ENCODE results near the gene SIRPD.
"Not testable (repeated sequence)": the region's sequence is repeated elsewhere in the genome, so short reads cannot be mapped to it uniquely, and the experiment has no call there.

Gene SIRPD

DNA sequence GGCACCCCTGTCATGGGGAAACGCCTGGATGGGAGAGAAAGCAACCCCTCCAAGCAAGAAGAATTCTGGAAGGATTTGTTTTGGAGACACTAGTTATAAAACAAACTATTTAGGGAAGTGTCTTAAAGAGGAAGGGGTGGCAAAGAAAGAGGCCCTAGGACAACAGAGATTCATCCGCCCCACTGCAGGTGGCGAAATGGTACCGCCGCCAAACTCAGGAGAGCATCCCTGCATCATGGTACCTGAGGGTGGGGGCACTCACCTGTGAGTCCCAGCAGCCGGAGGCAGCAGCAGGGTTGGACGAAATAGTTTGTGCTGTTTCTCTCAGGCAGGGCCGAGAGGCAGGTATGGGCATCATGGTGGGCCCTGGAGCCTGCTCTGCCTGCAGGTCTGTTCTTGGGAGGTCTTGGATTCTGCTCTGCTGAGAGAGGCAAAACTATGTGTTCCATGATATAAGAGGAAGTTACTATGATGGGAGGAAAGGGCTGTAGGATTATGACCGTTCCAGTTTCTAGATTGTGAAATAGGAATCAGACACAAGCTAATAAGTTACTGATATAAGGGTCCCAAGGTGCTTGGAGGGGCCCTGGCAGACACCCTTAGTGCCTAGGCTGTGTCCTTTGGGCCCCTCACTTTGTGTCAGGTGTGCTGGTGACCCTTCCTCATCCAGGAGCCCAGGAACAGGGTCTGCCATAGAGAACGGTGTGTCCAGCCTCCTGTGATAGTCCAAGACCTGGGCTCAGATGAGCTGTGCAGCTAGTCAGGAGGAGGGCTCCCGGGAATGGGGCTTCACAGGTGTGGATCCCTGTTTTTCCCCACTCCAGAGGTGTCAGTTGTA lies 20.4 kb downstream of the SIRPD start:
- DNase-seq: no peak

DNA sequence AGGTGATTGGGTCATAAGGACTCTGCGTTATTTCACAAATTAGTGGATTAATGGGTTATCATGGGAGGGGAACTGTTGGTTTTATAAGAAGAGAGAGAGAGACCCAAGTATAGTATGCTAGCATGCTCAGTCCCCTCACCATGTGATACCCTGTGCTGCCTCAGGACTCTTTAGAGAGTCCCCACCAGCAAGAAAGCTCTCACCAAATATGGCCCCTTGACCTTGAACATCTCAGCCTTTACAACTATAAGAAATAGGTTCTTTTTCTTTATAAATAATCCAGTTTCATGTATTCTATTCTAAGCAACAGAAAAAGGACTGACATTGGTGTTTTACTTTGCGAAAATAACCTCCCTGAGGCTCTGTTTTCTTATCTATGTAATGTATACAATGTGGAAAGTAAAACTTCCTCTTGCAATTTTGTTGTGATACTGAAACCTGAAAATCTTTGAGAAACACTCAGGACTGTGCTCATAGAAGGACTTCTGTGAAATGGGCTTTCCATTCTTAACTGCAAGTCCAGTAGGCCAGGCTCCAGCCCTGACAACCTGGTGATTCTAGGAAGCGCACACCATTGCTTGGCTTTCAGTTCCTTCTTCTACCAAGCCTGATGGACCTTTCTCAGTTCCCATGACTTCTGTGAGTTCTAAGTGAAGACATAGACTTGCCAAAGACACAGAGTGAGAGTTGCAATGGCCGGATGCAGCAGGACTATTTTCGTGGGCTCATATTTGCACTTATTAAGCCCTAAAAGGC lies 21.9 kb downstream of the SIRPD start:
- no peak for DNase-seq

DNA sequence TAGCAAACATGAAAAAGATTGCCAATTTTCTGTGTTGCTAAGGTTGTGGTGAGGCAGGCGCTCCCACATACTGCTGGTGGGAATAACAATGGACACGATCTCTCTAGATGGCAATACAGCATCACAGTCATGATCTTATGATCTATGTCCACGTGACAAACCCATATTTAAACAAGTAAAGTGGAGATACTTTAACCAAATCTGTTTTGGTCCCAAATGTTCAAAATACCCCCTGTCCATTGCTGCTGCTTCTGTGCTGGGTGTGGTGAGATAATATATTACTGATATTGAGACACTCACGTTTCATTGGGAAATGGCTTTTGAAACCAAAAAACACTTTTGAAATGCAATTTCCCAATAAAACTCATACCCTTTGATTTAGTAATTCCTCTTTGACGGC lies 23.0 kb downstream of the SIRPD start:
- no peak for DNase-seq

DNA sequence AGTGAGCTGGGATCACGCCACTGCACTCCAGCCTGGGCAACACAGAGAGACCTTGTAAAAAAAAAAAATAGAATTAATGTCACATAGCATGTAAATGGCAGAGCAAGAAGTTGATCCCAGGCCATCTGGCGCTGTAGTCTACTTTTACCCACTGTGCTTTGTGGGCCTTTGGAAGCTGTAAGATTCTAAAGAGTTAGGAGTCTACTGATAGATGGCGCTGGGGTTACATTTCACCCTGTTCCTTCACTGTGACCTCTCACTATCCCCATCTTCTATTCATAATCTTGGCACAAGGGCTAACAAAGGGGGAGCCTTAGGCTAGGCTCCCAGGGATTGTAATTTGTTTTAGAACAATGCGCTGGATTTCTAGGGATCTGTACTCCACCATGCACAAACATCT lies 24.4 kb downstream of the SIRPD start:
- DNase-seq: no peak

DNA sequence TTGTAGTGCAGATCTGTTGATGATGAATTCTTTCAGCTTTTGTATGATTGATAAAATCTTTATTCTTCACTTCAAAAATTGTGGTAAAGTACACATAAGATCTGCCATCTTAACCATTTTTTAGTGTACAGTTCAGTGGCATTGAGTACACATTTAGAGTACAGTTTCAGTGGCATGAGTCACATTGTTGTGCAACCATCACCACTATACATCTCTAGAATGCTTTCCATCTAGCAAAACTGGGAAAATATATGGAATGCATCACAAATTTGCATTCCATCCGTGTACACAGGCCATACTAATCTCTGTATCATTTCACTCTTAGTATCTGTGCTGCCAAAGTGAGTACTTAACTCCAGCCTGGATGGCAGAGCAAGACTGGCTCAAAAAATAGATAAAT lies 28.7 kb downstream of the SIRPD start:
- no peak for DNase-seq

DNA sequence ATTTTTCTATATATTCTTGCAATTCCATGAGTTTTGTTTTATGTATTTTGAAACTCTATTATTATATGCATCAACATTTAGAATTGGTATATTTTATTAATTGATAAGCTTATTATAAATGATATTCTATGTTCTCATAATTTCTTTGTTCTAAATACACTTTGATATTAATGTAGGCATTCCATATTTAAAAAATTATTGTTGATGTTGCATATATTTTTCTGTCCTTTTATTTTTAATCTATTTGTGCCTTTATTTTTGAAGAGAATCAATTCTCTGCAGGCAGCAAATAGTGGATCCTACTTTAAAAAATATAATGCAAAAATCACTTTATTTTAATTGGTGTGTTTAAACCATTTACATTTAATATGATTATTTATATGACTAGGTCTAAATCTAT lies 29.6 kb downstream of the SIRPD start:
- no peak for DNase-seq

DNA sequence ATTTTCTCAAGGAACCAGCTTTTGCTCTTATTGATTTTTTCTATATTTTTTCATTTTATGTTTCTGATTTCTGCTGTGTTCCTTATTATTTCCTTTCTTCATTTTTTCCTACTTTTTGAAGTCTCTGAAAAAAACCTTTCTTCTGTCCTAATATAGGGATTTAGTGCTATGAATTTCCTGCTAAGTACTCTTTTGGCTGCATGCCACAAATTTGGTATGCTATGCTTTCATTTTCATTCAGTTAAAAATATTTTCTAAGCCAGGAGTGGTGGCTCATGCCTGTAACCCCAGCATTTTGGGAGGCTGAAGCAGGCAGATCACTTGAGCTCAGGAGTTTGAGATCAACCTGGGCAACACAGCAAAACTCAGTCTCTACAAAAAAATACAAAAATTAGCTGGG lies 30.6 kb downstream of the SIRPD start:
- DNase-seq: peak; percentile 11

DNA sequence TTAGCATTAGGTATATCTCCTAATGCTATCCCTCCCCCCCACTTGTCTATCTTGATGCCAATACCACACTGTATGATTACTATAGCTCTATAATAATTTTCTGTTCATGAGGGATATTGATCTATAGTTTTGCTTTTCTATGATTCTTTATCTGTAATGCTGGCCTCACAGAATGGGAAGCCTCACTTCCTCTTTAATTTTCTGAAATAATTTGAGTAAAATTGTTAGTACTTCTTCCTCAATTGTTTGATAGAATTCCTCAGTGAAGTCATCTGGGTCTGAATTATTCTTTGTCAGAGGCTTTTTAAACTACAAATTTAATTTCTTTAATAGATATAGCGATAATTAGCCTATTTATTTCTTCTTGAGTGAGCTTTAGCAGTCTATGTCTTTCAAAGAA lies 31.2 kb downstream of the SIRPD start:
- DNase-seq: no peak

DNA sequence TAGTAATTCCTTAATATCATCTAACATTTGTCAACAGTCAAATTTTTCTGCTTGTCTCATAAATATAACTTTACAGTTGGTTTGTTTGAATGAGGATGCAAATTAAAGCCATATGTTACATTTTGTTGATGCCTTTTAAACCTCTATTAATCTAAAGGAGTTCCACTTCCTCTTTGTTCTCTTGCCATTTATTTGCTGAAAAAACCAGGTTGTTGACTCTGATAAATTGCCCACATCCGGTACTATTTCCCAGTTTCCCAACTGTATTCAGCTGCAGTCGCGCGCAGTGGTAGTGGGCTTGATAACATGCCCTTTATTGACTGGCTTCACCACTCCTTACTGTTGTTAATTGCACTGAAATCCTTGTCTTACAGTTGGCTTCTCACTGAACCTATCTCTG lies 33.5 kb downstream of the SIRPD start:
- DNase-seq: peak; percentile 68

DNA sequence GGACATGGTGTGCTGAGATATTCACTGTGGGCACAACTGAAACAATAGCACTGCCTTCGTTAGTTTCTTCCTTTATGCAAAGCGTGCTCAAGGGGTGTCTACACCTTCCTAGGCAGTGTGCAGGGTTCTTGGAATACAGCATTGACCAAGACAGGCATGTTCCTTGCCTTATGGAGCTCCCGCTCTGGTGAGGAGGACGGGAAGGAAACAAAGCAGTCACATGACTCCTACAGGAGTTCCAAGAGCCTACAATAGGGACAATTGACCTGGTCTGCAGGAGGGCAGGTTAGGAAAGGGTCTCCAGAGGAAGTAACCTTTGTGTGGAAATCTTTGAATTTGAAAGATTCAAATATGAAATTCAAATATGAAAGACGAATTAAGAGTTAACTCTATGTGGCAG lies 40.5 kb downstream of the SIRPD start:
- no peak for DNase-seq

DNA sequence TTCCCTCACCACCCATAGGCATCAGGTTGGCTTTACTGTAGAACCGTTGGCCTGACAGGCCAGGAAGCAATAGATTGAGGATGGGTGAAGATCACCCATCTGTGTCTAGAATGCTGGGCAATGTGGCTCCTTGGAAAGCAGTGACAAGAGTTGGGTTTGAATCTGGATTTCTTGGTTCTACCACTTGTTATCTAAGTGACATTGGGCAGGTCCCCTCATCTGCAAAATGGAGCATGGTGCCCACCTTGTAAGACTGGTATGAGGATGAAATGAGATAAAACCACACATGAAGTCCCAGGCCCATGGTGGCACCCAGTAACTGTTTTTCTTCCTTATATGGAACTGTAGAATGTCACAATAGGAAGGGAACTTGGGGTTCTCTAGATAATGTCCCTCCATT lies 43.7 kb downstream of the SIRPD start:
- DNase-seq: no peak

DNA sequence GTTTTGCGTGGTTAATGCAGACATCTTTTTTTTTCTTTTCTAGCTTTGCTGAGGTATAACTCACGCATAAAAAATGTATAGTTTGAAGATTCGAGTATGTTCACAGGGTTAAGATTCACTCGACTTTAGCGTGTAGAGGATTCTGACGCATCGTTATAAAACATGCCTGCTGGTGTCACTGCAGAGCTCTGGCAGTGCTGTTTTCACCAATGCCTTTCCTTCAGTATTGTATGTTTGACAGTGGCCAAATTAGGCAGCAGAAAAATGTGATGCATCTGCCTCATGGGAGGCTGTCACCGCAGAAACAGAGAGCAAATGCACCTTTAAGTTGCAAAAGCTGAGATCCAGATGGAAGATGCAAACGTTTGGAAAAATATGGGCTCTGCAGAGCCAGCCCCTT lies 48.3 kb downstream of the SIRPD start:
- peak; percentile 6 for DNase-seq

DNA sequence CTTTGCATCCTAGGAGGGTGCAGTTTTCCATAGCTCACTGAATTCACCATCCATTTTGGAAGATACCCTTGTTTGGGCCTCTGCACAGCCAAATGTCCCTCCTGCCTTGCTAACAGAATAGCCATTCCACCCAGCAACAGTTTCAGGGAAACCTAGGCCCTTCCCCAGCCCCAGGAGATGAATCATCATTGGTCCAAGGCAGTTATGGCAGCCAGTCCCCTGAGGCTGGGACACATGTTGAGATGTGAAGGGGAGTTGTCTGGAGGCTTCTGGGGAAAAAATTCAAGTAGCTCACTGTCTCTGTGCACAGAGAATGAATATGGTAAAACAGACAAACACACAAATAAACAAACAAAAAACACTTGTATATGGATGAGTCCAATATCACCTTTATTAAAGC lies 48.9 kb downstream of the SIRPD start:
- no peak for DNase-seq

DNA sequence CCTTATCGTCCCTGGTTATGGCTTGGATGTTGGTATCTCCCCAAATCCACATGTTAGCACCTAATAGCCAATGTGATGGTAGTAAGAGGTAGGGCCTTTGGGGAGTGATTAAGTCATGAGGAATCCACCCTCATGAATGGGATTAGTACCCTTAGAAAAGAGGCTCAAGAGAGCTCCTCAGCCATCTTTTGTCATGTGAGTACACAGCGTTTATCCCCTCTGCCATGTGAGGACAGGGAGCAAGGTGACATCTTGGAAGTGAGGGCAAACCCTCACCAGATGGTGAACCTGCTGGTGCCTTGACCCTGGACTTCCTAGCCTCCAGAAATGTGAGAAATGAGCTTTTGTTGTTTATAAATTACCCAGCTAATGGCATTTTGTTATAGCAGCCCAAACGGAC lies 50.2 kb downstream of the SIRPD start:
- DNase-seq: no peak

DNA sequence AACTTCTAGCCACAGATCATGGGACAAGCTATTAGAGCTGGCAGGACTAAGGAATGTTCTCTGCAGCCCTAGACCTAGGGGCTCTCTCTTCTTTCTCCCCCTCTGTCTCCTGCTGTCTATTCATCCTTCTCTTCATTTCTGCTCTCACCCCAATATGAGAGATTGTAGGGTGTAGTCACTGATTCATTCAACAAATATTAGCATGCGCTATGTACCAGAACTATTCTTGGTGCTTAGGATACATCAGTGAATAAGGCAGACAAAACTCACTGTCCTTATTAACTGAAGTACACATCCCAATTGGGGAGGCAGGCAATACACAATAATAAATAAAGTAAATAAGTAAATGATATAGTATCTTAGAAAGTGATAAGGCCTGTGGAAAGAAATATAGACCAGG lies 51.6 kb downstream of the SIRPD start:
- DNase-seq: no peak

DNA sequence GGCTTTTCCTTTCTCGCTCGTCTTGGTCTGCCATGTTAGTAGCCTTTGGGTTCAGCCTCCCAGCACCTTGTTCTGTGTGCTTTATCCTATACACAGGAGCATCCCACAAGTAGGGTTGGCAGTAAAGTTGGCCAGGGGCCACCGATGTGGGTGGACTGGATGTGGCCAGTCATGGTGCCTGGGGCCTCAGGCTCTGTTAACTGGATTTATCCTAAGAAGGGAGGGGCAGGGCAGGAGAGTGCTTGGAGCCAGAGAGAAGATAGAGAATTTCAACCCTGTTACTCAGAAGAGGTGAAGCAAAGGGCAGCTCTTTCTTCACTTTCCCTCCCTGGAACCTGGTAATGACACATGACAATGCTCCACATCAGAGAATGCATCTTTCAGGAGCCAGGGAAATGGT lies 52.1 kb downstream of the SIRPD start:
- DNase-seq: no peak

DNA sequence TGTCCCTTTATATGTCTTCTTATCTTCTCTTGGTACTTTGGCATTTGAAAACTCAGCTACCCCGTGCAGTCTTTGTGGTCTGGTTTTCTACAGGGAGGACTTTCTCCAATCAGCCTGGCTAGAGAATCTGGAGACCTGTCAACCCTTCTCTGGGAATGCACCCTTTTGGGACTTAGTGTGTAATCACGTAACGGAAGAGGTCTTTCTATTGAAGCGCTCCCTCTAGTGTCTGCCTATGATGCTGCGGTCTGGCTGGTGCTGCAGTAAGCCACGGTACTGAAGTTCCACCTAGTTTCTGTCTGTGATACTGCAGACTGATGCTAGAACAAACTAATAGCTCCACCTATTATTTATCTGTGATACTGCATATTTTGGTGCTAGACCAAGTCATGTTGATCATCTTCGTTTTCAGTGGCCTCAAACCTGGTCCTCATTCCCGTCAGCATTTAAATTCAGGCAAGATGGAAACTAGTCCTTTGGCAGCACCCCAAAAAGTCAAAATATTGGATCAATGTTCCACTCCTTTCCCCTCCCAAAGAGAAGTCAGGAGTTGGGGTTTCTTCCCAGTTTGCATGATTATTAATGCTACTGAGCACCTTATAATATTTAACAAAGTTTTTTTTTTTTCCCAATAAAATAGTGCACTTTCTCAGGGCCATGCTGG lies 53.8 kb downstream of the SIRPD start:
- DNase-seq: peak; percentile 84

DNA sequence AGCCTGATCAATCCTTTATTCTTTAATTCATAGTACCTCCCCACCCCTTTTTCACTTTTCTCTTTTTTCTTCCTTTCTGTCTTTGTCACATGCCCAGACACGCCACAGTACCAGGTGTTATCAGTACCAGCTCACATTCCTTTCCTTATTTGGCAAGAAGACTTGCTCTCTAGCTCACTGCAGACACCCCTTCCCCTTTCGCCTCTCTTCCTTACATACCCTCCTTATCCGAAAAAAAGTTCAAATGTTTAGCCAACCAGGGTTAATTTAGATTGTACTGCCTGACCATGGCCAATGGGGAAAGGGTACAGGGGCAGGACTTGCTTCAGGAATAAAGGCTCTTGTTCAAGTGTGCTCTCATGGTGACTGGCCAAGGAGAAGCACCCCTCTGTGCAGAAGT lies 57.0 kb downstream of the SIRPD start:
- no peak for DNase-seq

DNA sequence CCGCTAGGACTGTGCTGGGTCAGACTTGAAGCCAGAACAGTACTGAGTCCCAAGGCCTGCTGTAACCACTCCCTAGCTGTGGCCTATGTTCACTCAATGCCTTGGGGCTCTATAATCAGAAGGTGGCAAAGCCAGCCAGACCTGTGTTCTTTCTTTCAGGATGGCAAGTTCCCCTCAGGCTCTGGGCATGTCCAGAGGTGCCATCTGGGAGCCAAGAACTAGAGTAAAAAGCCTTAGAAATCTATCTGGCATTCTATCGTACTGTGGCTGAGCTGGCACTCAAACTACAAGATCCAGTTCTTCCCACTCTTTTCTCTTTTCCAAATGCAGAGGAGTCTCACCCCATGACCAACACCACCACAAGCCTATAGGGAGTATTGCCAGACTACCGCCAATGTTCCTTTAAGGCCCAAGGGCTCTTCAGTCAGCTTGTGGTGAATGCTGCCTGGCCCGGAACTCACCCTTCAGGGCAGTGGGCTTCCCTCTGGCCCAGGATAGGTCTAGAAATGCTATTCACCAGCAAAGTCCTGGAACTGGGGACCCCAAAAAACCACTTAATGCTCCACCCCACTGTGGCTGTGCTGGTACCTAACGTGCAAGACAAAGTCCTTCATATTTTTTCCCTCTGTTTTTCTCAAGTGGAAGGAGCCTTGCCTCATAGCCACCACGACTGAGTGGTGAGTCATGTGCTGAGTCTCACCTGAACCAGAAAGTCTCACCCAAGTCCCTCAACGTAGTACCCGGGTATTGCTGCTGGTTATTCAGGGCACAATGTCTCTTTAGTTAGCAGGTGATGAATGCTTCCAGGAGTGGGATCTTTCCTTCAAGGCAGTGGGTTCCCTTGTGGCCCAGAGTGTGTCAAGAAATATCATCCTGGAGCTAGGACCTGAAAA lies 57.7 kb downstream of the SIRPD start:
- DNase-seq: no peak

DNA sequence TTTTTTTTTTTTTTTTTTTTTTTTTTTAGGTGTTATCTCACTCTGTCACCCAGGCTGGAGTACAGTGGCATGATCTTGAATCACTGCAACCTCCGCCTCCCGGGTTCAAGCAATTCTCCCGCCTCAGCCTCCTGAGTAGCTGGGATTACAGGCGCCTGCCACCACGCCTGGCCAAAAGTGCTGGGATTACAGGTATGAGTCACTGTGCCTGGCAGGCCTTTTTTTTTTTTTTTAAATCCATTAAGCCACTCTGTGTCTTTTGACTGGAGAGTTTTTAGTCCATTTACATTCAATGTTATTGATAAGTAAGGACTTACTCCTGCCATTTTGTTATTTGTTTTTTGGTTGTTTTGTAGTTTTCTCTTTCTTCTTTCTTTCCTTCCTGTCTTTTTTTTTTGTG lies 60.1 kb downstream of the SIRPD start:
- not testable (repeated sequence) for DNase-seq

DNA sequence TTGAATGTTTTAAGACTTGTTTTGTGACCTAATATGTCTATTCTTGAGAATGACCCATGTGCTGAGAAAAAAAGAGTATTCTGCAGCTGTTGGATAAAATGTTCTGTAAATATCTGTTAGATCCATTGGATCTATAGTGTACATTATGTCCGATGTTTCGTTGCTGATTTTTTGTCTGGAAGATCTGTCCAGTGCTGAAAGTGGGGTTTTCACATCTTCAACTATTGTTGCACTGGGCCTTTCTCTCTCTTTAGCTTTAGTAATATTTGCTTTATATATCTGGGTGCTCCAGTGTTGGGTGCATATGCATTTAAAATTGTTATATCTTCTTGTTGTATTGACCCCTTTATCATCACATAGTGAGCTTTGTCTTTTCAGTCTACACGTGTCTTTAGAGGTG lies 60.6 kb downstream of the SIRPD start:
- no peak for DNase-seq

DNA sequence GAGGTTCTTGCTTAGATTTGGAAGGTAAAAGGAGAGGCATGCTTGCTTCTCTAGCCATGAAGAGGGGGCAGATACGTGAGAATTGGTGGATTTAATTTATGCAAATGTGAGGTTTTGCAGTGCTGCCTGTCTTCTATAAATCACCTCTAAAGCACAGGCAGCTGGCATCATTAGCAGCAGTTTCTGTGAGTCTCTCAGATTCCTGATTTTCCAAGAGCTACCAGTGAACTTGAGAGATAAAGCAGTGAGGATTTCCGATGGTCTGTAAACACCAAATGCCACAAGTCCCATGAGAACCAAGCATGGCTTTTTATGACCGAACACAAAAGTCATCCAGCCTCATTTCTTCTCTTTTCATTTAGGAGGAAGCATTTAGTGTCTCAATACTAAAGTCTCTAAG lies 63.1 kb downstream of the SIRPD start:
- DNase-seq: no peak

DNA sequence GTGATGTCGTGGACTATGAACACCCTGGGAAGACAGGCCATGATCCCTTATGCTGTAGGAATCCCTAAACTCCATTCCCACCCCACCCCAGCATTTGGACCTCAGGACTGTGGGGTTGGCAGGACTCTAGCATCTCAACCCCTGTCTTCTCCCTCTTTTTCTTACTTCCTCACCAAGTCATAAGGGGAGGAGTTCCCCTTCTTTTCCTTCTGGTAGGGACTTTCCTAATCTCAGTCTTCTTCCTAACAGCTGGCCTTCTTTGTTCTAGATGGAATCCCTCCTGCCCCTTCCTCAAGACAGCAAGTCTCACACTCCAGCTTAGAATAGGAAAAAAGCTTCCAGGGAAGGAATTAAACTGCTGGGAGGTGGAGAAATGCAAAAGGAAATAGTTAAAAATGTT lies 64.0 kb downstream of the SIRPD start:
- no peak for DNase-seq

Data from NCI-H69 (cell line).